ENCODE measurements around the gene CYP51A1. TPM values are rescaled to one million over a fixed set of nuclear protein-coding genes. Genes with fewer than 3 reads are reported as not detected.

Gene CYP51A1
- total RNA-seq, 1 experiment from 2014 or later, result 80.0 TPM

DNA sequence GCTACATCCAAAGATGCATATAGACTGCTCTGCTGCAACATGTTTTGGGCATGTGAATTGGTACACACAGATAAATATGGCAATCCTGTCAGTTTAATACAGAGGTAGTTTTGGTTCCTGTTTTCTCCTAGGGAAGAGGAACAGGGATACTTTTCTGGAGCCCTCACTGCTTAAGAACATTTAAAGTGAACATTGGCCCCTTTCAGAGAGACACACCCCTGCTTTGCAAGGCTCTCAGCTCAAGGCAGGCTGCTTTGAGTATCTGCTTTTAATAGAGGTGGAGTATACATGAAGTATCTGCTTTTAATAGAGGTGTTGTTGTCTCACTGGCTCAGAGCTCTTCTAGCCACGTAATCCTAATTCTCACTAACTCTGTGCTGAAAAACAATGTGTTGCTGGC is 38.9 kb downstream of the CYP51A1 start:
- H3K18ac ChIP-seq (ENCODE audit: insufficient read length, low read depth, low read length), result no peak overlapping the region
- Mint-ChIP-seq H3K9me3 (no peaks in the 10 kb centered on the region), H3K27ac (no peak overlapping the region; a peak in 1 of 7 replicates), H3K36me3 (ENCODE audit: insufficient read depth in 1 of 3, low read depth in 3 of 3) (peaks cover 20 to 48% (median 42%) of the 10 kb centered on the region in 3 experiments; a peak in 5 of 7 replicates), H3K4me1 (0 out of 4 replicates have a peak, but pooled peaks cover 0 to 3% of the 10 kb centered on the region in 2 experiments), H3K27me3 (ENCODE audit: low read depth) (no peaks in the 10 kb centered on the region), H3K4me3 (no peak overlapping the region)
- H3K4me2 ChIP-seq (ENCODE audit: insufficient read depth, insufficient read length, low read length), result no peak overlapping the region
- H2BK5ac ChIP-seq (ENCODE audit: insufficient read length, low read length), result no peak overlapping the region
- no peaks in the 10 kb centered on the region; the same call in 1 of the 2 replicates for H3K79me2 ChIP-seq (ENCODE audit: insufficient read depth, low read length)
- no peak overlapping the region for H3K56ac ChIP-seq (ENCODE audit: insufficient read length, low read depth, low read length)
- H4K20me1 ChIP-seq (ENCODE audit: control insufficient read depth, insufficient read depth, insufficient read length), result no peaks in the 10 kb centered on the region
- no peak overlapping the region for H2BK15ac ChIP-seq (ENCODE audit: low read depth, low read length)
- WGBS (ENCODE audit: extremely low coverage, insufficient read length, low lambda C conversion rate), result no CpG with 5 or more reads among the region's 1 CpG
- H3K27me3 ChIP-seq (ENCODE audit: insufficient read depth, low read length), result no peaks in the 10 kb centered on the region
- no peak overlapping the region for H3K14ac ChIP-seq (ENCODE audit: insufficient read depth, low read length)
- no peak for TF ChIP-seq CTCF (conservative IDR thresholded peaks at IDR 0.05)
- no peak overlapping the region for H4K91ac ChIP-seq (ENCODE audit: insufficient read length, low read depth, low read length)
- no peak overlapping the region for H3T11ph ChIP-seq (ENCODE audit: low read length)
- no peak overlapping the region for H2BK12ac ChIP-seq (ENCODE audit: insufficient read length, low read depth, low read length)
- H2AK5ac ChIP-seq (ENCODE audit: insufficient read length, low read length), result no peak overlapping the region
- no peak overlapping the region for H2BK120ac ChIP-seq (ENCODE audit: low read depth, low read length, poor library complexity, severe bottlenecking)
- H4K5ac ChIP-seq (ENCODE audit: insufficient read length, low read depth, low read length), result no peak overlapping the region
- H3K23ac ChIP-seq (ENCODE audit: insufficient read length, low read depth, low read length), result no peak overlapping the region
- H3K23me2 ChIP-seq (ENCODE audit: insufficient read length, low read depth, low read length, poor library complexity, severe bottlenecking), result no peaks in the 10 kb centered on the region
- H3K4me1 ChIP-seq (ENCODE audit: insufficient read depth, low read length), result no peaks in the 10 kb centered on the region
- no peak overlapping the region for H4K8ac ChIP-seq (replicated peaks; ENCODE audit: insufficient read length, low read depth, low read length)
- H3K79me1 ChIP-seq (ENCODE audit: insufficient read depth, low read depth, low read length, poor library complexity, severe bottlenecking), result no peaks in the 10 kb centered on the region
- no peak for DNase-seq
- H3K9me3 ChIP-seq (ENCODE audit: control insufficient read depth, low read depth, low read length), result no peaks in the 10 kb centered on the region
- no peak overlapping the region for H3K4ac ChIP-seq (ENCODE audit: low read depth, low read length)
- no peak overlapping the region for H2AFZ ChIP-seq (ENCODE audit: low read length)
- no peak overlapping the region for H2BK20ac ChIP-seq (ENCODE audit: low read depth, low read length, poor library complexity, severe bottlenecking)
- no peak overlapping the region for H3K9ac ChIP-seq (ENCODE audit: extremely low read depth, insufficient read length, low read length)
- H3K27ac ChIP-seq (ENCODE audit: insufficient read length, low read depth, low read length), result no peak overlapping the region

Measured in H9 (cell line).